ENCODE results near the gene SNAPC4.
"Not testable (repeated sequence)": the region's sequence is repeated elsewhere in the genome, so short reads cannot be mapped to it uniquely, and the experiment has no call there.

SNAPC4 gene

DNA sequence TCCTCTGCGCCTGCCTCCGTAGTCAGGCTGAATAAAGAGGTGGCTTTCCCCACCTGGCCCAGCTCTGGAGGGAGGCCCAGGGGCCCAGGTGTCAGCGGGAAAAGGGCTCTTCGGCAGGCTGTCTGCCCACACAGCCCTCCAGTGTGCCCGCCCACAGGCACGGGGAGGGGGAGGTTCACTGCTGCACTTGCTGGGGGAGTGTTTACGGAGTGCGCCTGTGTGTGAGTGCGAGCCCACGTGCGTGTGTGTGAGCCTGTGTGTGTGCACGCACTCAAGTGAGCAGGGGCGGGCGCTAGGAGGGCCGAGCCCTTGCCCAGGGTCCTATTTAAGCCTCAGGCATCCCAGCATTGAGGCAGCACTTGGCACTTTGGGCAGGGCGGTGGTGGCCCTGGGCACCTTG, 47.3 kb downstream of the SNAPC4 start:
- DNase-seq (ENCODE audit: low read depth): no peak
- H3K4me3 ChIP-seq (ENCODE audit: control insufficient read depth, low read depth, low read length): no peak overlapping the region
- TF ChIP-seq, protein P1, sequence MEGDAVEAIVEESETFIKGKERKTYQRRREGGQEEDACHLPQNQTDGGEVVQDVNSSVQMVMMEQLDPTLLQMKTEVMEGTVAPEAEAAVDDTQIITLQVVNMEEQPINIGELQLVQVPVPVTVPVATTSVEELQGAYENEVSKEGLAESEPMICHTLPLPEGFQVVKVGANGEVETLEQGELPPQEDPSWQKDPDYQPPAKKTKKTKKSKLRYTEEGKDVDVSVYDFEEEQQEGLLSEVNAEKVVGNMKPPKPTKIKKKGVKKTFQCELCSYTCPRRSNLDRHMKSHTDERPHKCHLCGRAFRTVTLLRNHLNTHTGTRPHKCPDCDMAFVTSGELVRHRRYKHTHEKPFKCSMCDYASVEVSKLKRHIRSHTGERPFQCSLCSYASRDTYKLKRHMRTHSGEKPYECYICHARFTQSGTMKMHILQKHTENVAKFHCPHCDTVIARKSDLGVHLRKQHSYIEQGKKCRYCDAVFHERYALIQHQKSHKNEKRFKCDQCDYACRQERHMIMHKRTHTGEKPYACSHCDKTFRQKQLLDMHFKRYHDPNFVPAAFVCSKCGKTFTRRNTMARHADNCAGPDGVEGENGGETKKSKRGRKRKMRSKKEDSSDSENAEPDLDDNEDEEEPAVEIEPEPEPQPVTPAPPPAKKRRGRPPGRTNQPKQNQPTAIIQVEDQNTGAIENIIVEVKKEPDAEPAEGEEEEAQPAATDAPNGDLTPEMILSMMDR (conservative IDR thresholded peaks at IDR 0.05; ENCODE audit: control insufficient read depth, insufficient read depth, low read depth, low read length): no peak

DNA sequence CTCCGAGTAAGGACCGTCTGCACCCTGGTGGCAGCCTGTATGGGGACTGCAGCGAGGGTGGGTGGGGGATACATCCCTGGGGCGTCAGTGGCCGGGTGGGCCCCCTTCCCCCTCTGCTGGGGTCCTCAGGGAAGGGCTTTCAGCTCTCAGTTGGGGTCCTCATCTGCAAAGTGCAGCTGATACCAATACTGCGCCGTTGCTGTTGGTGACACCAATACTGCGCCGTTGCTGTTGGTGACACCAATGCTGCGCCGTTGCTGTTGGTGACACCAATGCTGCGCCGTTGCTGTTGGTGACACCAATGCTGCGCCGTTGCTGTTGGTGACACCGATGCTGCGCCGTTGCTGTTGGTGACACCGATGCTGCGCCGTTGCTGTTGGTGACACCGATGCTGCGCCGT, 48.1 kb downstream of the SNAPC4 start:
- DNase-seq (ENCODE audit: low read depth); H3K4me3 ChIP-seq (ENCODE audit: control insufficient read depth, low read depth, low read length): not testable (repeated sequence)

DNA sequence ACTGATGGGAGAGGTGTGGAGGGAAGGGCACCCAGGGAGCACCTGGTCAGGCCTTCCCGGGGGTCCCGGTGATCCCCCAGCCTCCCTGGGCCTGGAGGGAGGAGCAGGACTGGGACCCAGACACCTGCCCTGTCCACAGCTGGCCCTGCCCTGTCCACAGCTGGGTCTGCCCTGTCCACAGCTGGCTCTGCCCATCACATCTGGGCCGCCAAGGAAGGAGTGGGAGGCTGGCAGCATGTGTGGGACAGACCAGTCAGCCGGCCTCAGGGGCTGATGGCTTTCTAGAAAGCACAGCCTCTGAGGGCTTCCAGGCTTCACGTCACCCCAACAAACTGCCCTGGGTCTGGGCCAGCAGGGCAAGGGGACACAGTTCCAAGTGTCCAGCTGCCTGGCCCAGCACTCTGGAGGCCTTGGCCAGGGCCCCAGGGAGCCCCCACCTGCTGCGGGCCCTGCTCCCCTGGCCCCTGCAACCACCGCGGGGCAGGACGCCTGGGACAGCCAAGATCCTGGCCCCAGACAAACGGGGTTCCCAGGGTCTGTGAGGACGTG, 48.6 kb downstream of the SNAPC4 start:
- no peak overlapping the region for H3K4me3 ChIP-seq (ENCODE audit: control insufficient read depth, low read depth, low read length)
- TF ChIP-seq, protein P1 (conservative IDR thresholded peaks at IDR 0.05; ENCODE audit: control insufficient read depth, insufficient read depth, low read depth, low read length): no peak

More for the DNA sequence above, 48.6 kb downstream of the SNAPC4 start:
- DNase-seq (ENCODE audit: low read depth): no peak

All from fibroblast of mammary gland (primary cell).